ENCODE results near the gene TUBA8.

DNA sequence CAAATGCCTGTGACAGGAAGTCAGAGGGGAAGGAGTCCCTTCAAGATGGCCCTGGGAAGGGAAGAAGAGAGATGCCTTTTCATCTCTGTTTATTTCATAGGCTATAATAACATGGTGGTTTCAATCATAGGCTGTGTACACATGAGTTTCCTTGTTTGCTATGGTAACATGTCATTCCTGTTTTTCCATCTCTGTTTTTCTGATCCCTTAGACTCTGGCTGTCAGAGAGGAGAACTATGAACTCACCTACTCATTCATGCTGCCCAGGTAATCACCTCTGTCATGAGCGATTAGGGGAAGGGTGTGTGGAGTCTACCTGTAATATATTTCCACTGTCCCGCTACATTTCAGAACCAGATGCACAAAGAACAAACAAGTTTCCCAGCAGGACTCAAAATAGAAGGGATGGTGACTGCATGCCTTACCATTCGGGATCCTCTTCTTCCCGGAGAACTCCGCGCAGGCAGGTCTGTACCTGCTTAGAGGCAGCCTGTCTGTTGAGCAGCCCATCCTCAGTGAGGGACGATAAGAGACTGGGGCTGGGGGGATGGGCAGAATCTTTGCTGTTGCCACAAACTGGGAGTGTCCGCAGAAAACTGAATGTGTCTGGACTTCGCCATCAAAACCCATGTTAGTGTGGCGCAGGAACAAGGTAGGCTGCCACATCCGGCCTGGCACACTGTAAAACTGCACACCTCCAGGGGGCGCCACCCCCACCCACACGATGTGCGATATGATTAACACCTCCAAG lies 39.9 kb upstream of the TUBA8 start:
- TF ChIP-seq POLR2A (IDR thresholded peaks at IDR 0.05; ENCODE audit: low read depth) (no peak), EP300 (IDR thresholded peaks at IDR 0.05) (no peak)
- TF ChIP-seq, protein P1, sequence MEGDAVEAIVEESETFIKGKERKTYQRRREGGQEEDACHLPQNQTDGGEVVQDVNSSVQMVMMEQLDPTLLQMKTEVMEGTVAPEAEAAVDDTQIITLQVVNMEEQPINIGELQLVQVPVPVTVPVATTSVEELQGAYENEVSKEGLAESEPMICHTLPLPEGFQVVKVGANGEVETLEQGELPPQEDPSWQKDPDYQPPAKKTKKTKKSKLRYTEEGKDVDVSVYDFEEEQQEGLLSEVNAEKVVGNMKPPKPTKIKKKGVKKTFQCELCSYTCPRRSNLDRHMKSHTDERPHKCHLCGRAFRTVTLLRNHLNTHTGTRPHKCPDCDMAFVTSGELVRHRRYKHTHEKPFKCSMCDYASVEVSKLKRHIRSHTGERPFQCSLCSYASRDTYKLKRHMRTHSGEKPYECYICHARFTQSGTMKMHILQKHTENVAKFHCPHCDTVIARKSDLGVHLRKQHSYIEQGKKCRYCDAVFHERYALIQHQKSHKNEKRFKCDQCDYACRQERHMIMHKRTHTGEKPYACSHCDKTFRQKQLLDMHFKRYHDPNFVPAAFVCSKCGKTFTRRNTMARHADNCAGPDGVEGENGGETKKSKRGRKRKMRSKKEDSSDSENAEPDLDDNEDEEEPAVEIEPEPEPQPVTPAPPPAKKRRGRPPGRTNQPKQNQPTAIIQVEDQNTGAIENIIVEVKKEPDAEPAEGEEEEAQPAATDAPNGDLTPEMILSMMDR (IDR thresholded peaks at IDR 0.05): peak in 2 of 3 experiments; percentile 5 to 9

Measured in esophagus muscularis mucosa (tissue), 4 donors.